IPS-20b (cell line): Measurements from ENCODE around the gene PALLD.
"Not testable (repeated sequence)": the region's sequence is repeated elsewhere in the genome, so short reads cannot be mapped to it uniquely, and the experiment has no call there.

Experiments
- H3K27ac ChIP-seq: one replicate; pipeline ENCODE4 v1.5.1; 2013; ENCODE audit warnings: low read length
- H3K27me3 ChIP-seq: 2 replicates; pipeline ENCODE4 v1.6.1; 2013; ENCODE audit warnings: mild to moderate bottlenecking, low read length, inconsistent platforms; ENCODE audit not compliant: insufficient read depth
- H3K36me3 ChIP-seq: 2 replicates; pipeline ENCODE4 v1.6.1; 2013; ENCODE audit warnings: low read depth, mild to moderate bottlenecking, inconsistent platforms, low read length, moderate library complexity; ENCODE audit not compliant: insufficient read depth
- H3K4me1 ChIP-seq: 2 replicates; pipeline ENCODE4 v1.6.1; 2013; ENCODE audit warnings: mild to moderate bottlenecking, control low read depth, inconsistent platforms, low read length, moderate library complexity; ENCODE audit not compliant: insufficient read depth
- H3K4me3 ChIP-seq: 2 replicates; pipeline ENCODE4 v1.5.1; 2013; ENCODE audit warnings: mild to moderate bottlenecking, low read length, inconsistent platforms
- H3K9ac ChIP-seq: 2 replicates; pipeline ENCODE4 v1.6.1; 2013; ENCODE audit warnings: low read depth, mild to moderate bottlenecking, inconsistent platforms, low read length, moderate library complexity
- H3K9me3 ChIP-seq: 2 replicates; pipeline ENCODE4 v1.6.1; 2013; ENCODE audit warnings: mild to moderate bottlenecking, low read depth, low read length, inconsistent platforms; ENCODE audit not compliant: insufficient read depth

The PALLD gene

DNA sequence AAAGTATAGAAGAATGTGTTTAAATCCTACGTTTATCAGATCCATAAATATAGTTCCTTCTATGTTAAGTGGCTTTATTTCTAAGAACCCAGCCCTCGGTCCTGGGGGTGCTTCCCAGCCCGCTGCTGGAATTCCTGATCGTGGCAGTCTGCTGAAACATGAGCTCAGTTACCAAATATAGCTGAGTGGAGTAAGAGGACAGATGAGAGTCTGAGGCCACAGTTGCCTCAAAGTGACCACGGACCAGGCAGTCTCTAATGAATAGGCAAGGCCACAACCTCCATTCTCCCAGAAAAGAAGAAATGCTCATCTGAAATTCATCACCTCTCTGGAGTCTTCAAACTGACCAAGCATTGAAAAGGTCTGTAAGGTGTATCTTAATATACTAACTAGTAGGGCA, at the start of gene PALLD:
Gene PALLD, plus strand, starts transcription at position 219 of the 400 bp plus-strand sequence.
- Histone ChIP-seq H3K27me3 (no peaks in the 10 kb centered on the region), H3K36me3 (no peaks in the 10 kb centered on the region), H3K9me3 (no peaks in the 10 kb centered on the region), H3K9ac (no peak within 1 kb of the TSS), H3K27ac (no peak within 1 kb of the TSS), H3K4me1 (peaks cover 10% of the 10 kb centered on the region; the same call in 1 of the 2 replicates), H3K4me3 (no peak within 1 kb of the TSS)

DNA sequence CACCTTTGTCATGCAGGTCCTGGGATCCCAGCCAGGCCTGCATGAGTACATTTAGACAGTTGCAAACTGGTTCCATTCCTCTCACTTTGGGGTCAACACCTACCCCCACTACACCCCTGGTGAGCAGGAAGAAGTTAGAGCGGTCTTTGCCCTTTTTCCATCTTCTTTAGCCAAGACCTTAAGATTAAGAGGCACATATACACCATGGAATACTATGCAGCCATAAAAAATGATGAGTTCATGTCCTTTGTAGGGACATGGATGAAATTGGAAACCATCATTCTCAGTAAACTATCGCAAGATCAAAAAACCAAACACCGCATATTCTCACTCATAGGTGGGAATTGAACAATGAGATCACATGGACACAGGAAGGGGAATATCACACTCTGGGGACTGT, 47.8 kb upstream of the PALLD start:
- not testable (repeated sequence) for H3K27ac ChIP-seq, H3K4me3 ChIP-seq, H3K9ac ChIP-seq, H3K4me1 ChIP-seq, H3K36me3 ChIP-seq, H3K9me3 ChIP-seq, H3K27me3 ChIP-seq

DNA sequence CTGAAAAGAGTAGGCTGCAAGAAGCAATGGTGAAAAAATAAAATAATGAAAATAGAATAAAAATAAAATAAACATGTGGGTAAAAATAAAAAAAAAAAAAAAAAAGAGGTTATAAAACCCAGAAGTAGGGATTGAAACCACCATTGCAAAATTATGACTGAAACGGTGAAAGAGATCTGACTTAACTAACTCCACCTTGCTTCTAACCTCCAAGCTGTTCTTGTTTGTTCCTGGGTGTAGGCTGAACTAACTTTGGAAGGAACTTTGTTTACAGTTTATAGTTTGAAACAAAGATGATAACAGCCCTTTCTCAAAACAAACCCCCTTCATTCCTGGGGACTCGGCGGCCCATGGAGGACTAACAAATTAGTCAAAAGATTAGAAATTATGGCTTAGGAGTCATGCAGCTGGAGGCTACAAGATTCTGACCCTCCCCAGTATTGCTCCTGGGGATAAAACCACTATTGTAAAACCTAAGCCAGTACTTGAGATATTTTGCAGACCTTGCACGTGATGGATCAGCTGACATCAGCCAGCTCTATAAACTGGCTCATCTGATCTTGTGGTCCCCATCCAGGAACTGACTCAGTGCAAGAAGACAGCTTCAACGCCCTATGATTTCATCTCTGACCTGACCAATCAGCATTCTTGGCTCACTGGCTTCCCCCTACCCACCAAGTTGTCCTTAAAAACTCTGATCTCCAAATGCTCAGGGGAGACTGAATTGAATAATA, 47.0 kb upstream of the PALLD start:
- H3K27me3 ChIP-seq: no peaks in the 10 kb centered on the region
- no peaks in the 10 kb centered on the region for H3K9me3 ChIP-seq
- no peaks in the 10 kb centered on the region for H3K4me1 ChIP-seq
- H3K9ac ChIP-seq: no peak overlapping the region
- H3K4me3 ChIP-seq: no peak overlapping the region
- no peaks in the 10 kb centered on the region for H3K36me3 ChIP-seq
- no peak overlapping the region for H3K27ac ChIP-seq

DNA sequence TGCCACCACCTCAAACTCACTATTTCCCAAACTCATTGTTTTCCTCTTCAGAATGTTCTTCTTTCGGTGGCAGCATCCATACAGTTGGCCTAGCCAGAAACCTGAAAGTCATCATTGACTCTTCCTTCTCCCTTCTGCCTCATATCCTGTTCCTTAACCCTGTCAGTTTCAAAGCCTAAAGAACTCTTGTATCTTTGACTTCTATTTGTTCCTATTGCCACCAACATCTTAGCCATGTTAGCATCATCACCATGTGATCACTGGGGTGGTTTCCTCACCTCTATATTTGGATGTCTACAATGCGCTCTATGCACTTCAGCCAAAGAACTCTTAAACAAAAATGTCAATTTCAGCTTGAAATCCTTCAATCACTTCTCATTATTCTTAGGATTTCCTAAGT, 45.5 kb upstream of the PALLD start:
- H3K27ac ChIP-seq: no peak overlapping the region
- no peaks in the 10 kb centered on the region for H3K4me1 ChIP-seq
- H3K4me3 ChIP-seq: no peak overlapping the region
- H3K27me3 ChIP-seq: no peaks in the 10 kb centered on the region
- no peak overlapping the region for H3K9ac ChIP-seq
- no peaks in the 10 kb centered on the region for H3K36me3 ChIP-seq
- H3K9me3 ChIP-seq: no peaks in the 10 kb centered on the region

DNA sequence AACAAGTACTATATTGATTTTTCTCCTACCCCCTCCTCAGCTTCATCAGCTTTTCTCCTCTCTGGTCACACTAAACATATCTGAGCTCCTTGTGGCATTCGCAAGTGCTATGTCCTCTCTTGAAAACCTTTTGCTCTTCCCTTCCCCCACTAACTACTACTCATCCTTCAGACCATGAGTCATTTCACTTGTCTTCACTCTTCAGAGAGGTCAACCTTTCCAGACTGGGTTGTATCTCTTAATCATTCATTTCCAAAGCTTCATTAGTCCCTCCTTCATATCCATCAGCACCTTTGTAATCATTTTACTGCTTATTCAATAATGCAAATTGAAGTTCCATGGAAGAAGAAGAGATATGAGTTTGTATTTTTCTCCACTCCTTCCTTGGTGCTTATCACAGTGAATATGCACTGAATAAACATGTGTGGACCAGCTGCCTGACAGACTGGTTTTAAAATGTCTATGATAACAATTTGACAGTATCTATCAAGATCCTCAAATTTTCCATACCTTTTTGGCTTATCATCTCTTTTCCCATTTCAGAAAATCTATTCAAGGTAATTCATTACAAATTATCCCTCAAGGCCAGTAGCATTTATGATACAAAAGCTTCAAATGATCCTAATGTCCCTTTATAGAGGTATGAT, 45.0 kb upstream of the PALLD start:
- no peak overlapping the region for H3K9ac ChIP-seq
- no peak overlapping the region for H3K27ac ChIP-seq
- no peaks in the 10 kb centered on the region for H3K36me3 ChIP-seq
- H3K4me1 ChIP-seq: no peaks in the 10 kb centered on the region
- H3K4me3 ChIP-seq: no peak overlapping the region
- H3K27me3 ChIP-seq: no peaks in the 10 kb centered on the region
- H3K9me3 ChIP-seq: no peaks in the 10 kb centered on the region

DNA sequence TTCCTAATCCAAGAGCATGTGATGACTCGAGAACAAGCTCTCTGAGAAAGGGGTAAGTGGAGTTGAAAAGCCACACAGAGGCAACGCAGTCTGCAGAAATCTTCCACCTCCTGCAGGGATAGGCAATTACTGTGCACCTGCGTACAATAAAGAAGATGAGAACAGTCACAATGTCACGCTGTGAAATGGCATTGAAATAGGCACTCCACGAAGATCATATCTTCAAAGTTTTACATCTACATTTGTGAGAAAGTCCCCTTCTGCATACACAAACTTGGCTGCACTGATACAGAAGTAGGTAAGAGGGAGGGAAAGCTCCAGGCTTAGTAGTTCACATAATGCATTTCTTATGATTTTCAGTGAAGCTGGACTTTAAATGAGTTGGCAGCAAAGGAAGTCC, 43.7 kb upstream of the PALLD start:
- Histone ChIP-seq H3K9me3 (no peaks in the 10 kb centered on the region), H3K27ac (no peak overlapping the region), H3K36me3 (no peaks in the 10 kb centered on the region), H3K27me3 (no peaks in the 10 kb centered on the region), H3K4me3 (no peak overlapping the region), H3K4me1 (no peaks in the 10 kb centered on the region), H3K9ac (no peak overlapping the region)

DNA sequence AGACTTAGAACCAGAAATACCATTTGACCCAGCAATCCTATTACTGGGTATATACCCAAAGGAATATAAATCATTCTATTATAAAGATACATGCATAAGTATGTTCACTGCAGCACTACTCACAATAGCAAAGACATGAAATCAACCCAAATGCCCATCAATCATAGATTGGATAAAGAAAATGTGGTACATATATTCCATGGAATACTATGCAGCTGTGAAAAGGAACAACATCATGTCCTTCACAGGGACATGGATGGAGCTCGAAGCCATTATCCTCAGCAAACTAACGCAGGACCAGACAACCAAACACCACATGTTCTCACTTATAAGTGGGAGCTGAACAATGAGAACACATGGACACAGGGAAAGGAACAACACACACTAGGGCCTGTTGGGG, 38.6 kb upstream of the PALLD start:
- not testable (repeated sequence) for H3K27ac ChIP-seq, H3K4me1 ChIP-seq

DNA sequence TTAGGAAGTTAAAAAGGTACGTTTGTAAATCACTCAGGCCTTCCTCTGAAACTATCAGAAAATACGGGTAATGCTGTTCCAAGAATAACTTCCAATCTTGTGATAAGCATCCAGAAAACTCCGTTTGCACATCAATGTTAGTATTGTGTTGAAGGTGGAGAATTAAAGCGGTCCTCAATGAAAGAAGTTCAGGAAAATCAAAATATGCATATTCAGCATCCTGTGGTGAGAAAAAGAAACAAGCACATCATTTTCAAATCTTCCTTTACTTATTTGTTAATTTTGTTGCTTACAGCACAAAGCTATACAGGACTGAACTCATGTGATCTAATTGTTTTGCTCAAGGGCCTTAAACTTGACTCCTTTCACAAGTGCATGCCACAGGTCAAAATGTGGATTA, 35.0 kb upstream of the PALLD start:
- H3K27me3 ChIP-seq: no peaks in the 10 kb centered on the region
- no peak overlapping the region for H3K27ac ChIP-seq
- H3K9ac ChIP-seq: no peak overlapping the region
- H3K4me1 ChIP-seq: peaks cover 10% of the 10 kb centered on the region; the same call in 1 of the 2 replicates
- no peaks in the 10 kb centered on the region for H3K36me3 ChIP-seq
- H3K4me3 ChIP-seq: no peak overlapping the region
- H3K9me3 ChIP-seq: no peaks in the 10 kb centered on the region

More for the DNA sequence above, 38.6 kb upstream of the PALLD start:
- H3K4me3 ChIP-seq, H3K9me3 ChIP-seq, H3K36me3 ChIP-seq, H3K27me3 ChIP-seq, H3K9ac ChIP-seq: not testable (repeated sequence)

DNA sequence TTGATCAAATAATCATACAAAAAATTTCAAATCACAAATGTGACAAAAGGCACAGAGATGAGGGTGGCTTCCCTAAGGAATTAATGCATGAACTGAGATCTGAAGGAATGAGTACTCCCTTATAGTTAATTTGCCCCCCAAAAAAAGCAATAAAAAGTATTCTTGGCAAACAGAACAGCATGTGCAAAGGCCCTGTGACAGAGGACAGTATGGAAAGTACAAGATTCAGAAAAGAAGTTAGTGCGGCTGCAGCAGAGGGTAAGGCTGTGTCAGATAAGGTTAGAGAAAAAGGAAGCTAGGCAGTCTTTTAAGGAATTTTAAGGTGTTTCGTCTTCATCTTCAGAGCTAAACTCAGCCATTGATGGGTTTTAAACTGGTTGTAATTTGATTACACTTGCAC, 23.9 kb upstream of the PALLD start:
- Histone ChIP-seq H3K9ac (no peak overlapping the region), H3K36me3 (no peaks in the 10 kb centered on the region), H3K27me3 (no peaks in the 10 kb centered on the region), H3K4me1 (peaks cover 7% of the 10 kb centered on the region; the same call in 1 of the 2 replicates), H3K9me3 (no peaks in the 10 kb centered on the region), H3K27ac (no peak overlapping the region), H3K4me3 (no peak overlapping the region)

DNA sequence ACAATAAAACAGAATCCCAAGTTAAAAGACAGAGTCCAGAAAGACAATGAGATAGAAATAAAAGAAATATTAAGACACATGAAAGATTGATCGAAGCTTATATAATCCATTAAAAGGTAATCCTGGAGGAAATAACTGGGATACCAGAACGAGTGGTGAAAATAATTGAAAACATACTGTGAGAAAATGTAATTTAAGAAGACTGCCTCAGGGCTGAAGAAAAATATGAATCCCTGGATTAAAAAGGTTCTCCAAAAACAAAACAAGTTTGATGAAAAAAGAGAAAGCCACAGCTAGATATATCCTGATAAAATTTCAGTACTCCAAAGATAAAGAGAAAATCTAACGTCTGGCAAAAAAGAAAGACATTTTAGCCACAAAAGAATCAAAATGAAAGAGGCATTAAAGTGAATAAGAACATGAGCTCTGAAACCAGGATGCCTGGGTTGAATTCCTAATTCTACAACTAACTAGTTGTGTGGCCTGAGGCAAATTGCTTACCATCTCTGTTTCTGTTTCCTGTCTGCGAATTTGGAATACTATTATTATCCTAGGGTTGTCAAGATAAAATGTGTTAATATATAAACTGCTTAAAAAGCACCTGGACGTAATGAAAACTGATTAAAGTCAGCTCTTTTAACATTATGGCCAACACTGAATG, 22.1 kb upstream of the PALLD start:
- Histone ChIP-seq H3K36me3 (no peaks in the 10 kb centered on the region), H3K4me3 (no peak overlapping the region), H3K27ac (no peak overlapping the region), H3K4me1 (peaks cover 7% of the 10 kb centered on the region; the same call in 1 of the 2 replicates), H3K9ac (no peak overlapping the region), H3K27me3 (peaks cover 7% of the 10 kb centered on the region), H3K9me3 (no peaks in the 10 kb centered on the region)

DNA sequence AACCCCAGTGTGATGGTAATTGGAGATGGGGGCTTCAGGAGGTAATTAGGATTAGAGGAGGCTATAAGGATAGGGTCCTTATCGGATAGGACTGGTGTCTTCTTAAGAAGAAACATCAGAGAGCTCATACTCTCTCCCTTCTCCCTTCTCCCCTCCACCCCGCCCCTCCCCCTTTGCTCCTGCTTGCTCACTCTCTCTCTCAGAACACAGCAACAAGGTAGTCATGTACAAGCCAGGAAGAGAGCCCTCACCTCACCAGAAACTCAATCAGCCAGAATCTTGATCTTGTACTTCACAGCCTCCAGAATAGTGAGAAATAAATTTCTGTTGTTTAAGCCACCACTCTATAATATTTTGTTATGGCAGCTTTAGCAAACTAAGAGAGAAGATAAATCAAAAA, 21.1 kb upstream of the PALLD start:
- Histone ChIP-seq H3K4me1 (peaks cover 7% of the 10 kb centered on the region; the same call in 1 of the 2 replicates), H3K4me3 (no peak overlapping the region), H3K9me3 (no peaks in the 10 kb centered on the region), H3K27ac (no peak overlapping the region), H3K9ac (no peak overlapping the region), H3K27me3 (peaks cover 15% of the 10 kb centered on the region), H3K36me3 (no peaks in the 10 kb centered on the region)

DNA sequence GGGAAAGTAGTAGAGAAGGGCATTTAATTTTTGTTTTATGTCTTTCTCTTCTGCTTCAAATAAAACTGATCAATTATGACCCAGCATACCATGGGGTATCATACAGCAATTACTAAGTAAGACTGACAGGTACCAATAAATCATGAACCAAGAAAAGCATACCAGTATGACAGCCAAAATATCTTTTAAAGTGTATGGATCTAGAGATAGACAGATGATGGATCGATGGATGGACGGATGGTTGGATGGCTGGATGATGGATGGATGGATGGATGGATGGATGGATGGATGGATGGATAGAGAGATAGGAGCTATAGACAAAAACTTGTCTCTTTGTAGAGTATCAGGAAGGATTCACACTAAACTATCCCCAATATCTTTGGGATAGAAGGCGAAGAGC, 18.0 kb upstream of the PALLD start:
- Histone ChIP-seq H3K36me3 (no peaks in the 10 kb centered on the region), H3K27ac (no peak overlapping the region), H3K4me1 (peaks cover 7% of the 10 kb centered on the region; the same call in 1 of the 2 replicates), H3K9me3 (no peaks in the 10 kb centered on the region), H3K27me3 (peaks cover 25% of the 10 kb centered on the region), H3K4me3 (no peak overlapping the region), H3K9ac (no peak overlapping the region)
